ENCODE measurements around the gene EXD3. TPM values are rescaled to one million over a fixed set of nuclear protein-coding genes. Genes with fewer than 3 reads are reported as not detected.

EXD3 gene
- total RNA-seq, 3 donors from 2014 or later, result 7.7 to 28.7 (median 20.6) TPM

DNA sequence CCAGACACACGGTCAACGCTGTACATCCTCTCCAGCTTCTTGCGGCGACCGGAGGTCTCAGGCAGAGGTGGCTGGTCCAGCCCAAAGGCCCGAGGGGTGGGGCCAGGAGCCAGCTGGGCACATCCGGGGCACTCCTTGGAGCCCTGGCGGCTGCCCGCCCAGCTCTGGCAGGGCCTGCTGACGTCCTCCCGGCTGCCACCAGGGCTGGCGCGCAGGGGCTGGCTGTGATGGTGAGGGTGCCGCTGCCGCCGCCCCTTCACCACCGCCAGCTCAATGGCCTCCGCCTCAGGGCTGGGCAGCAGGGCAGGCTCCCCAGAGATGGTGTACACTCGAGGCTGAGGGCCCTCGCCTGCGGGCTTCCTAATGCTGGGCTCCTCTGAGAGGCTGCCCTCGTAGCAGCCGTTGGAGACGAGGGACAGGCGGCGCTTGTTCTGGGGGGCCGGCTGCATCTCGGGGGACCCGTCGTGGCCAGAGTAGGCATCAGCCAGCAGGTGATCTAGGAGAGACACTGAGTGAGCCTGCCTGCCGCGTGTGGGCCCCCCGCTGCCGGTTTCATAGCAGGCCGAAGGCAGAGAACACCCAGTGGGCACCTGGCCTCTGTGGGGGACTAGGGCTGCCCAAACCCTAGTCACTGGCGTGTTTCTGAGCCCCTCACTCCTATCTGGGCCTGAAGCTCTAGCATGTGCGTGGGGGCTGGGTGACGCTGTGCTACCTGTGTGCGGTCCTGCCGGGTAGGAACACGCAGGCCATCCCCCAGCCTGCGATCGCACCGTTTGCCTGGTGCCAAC, 34.6 kb upstream of the EXD3 start:
- TF ChIP-seq POLR2AphosphoS5 (IDR thresholded peaks at IDR 0.05) (no peak), POLR2A (IDR thresholded peaks at IDR 0.05) (no peak)
- TF ChIP-seq, protein P1, sequence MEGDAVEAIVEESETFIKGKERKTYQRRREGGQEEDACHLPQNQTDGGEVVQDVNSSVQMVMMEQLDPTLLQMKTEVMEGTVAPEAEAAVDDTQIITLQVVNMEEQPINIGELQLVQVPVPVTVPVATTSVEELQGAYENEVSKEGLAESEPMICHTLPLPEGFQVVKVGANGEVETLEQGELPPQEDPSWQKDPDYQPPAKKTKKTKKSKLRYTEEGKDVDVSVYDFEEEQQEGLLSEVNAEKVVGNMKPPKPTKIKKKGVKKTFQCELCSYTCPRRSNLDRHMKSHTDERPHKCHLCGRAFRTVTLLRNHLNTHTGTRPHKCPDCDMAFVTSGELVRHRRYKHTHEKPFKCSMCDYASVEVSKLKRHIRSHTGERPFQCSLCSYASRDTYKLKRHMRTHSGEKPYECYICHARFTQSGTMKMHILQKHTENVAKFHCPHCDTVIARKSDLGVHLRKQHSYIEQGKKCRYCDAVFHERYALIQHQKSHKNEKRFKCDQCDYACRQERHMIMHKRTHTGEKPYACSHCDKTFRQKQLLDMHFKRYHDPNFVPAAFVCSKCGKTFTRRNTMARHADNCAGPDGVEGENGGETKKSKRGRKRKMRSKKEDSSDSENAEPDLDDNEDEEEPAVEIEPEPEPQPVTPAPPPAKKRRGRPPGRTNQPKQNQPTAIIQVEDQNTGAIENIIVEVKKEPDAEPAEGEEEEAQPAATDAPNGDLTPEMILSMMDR (IDR thresholded peaks at IDR 0.05), result no peak
- Histone ChIP-seq H3K27me3 (no peaks in the 10 kb centered on the region), H3K9me3 (no peaks in the 10 kb centered on the region), H3K27ac (peak overlapping the region; percentile 5 to 79), H3K4me3 (peak overlapping the region in 2 of 3 donors; percentile 72 to 93), H3K4me1 (no peaks in the 10 kb centered on the region), H3K36me3 (no peaks in the 10 kb centered on the region)
- no peak for DNase-seq (ENCODE audit: low spot score in 2 of 2)
- intact Hi-C loops (cut with DNase I; ENCODE audit: low total_unique reads), result no loop called here

DNA sequence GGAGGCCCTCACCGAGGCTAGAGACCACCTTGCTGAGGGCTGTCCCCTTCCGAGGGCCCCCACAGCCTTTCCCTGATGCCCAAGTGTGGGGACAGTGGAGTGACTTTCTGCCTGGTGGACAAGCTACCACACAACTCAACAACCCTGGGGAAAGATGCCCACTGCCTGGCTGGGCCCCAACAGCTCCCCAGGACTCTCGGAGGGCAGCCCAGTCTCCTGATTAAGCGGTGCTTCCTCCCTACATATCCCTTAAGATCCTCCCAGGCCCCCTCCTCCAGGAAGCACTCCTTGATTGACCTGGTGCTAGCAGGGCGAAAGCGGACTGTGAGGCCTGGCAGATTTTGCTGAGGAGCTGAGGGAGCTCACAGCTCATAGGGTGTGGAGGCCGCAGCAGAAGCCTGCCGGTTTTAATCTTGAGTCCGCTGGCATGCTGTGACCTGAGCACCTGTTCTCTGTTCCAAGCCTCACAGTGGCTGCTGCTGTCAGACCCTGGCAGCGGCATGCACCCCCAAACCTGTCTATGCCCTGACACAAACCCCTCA, 34.0 kb upstream of the EXD3 start:
- DNase-seq (ENCODE audit: low spot score in 2 of 2), result no peak
- Histone ChIP-seq H3K4me1 (no peaks in the 10 kb centered on the region), H3K27me3 (no peaks in the 10 kb centered on the region), H3K27ac (no peak overlapping the region), H3K4me3 (no peak overlapping the region), H3K9me3 (no peaks in the 10 kb centered on the region), H3K36me3 (no peaks in the 10 kb centered on the region)
- intact Hi-C loops (cut with DNase I; ENCODE audit: low total_unique reads), result no loop called here
- no peak for TF ChIP-seq POLR2AphosphoS5 (IDR thresholded peaks at IDR 0.05)
- TF ChIP-seq, protein P1 (IDR thresholded peaks at IDR 0.05), result no peak
- TF ChIP-seq POLR2A (IDR thresholded peaks at IDR 0.05), result no peak

DNA sequence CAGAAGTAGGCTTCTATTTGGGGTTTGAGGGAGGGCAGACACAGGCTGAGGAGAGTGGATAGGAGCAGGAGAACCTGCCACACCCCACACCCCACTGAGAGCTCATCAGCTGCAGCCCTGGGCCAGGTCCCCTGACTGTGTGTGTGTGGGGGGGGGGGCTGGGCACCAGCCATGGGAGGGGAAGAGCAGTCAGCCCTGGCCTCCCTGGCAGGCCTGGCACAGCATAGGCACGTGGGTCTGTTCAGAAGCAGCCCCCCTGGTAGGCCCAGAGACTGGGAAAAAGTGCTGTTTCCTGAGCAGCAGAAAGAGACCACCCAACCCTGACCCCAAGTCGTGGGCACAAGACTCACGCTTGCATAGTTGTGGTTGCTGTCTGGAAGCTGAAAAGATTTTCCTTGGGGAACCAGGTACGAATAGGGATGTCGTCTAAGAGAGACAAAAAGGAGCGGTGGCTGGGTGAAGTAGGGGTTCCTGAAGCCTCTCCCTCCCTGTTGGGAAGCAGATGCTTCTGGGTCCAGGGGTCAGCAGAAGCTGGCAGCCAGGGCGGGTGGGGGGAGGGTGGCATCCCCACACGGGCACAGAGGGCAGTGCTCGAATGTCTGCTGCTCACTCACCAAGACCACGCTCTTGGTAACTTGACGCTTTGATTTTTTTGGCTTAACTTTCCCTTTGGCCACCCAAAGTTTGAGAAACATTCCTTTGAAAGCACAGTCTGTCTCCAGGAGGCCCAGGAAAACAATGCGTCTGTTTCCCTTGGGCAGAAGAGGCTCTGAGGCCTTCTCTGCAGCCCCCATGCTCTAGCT, 33.3 kb upstream of the EXD3 start:
- intact Hi-C loops (cut with DNase I; ENCODE audit: low total_unique reads), result no loop called here
- TF ChIP-seq POLR2A (IDR thresholded peaks at IDR 0.05) (no peak), POLR2AphosphoS5 (IDR thresholded peaks at IDR 0.05) (no peak)
- TF ChIP-seq, protein P1 (IDR thresholded peaks at IDR 0.05), result no peak
- Histone ChIP-seq H3K36me3 (no peaks in the 10 kb centered on the region), H3K27me3 (no peaks in the 10 kb centered on the region), H3K9me3 (no peaks in the 10 kb centered on the region), H3K4me3 (no peak overlapping the region), H3K4me1 (no peaks in the 10 kb centered on the region), H3K27ac (no peak overlapping the region)
- no peak for DNase-seq (ENCODE audit: low spot score in 2 of 2)

DNA sequence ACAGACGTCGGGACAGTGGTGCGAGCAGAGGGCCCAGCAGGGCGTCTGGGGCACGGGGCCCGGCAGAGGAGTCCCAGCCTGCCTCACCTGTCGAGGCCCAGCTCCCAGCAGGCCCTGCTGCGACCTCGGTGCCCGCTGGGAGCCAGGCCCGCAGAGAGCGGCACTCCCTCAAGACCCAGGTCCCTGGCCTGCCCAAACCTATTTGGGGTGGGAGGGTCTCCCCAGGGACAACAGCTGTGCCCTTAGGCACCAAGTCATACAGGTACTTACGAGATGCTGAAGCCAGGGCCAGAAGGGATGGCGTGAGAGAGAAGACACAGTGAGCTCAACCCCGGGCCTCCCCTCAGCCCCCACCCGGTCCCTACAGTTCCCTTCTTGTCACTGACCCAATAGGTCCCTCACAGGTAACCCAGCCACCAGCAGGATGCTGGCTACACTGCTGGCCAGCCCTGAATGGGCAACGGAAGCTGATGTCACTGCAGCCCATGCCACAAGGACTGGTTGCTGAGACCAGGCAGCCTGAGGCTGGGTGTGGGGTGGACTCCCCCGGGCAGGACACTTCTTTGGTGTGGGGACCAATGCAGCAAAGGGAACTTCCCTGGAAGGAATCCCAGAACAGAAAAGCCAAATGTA, 32.5 kb upstream of the EXD3 start:
- TF ChIP-seq POLR2A (IDR thresholded peaks at IDR 0.05) (no peak), POLR2AphosphoS5 (IDR thresholded peaks at IDR 0.05) (no peak)
- TF ChIP-seq, protein P1 (IDR thresholded peaks at IDR 0.05), result no peak
- H3K4me1 ChIP-seq, result no peaks in the 10 kb centered on the region
- no peak overlapping the region for H3K27ac ChIP-seq
- H3K9me3 ChIP-seq, result no peaks in the 10 kb centered on the region
- DNase-seq (ENCODE audit: low spot score in 2 of 2), result no peak
- intact Hi-C loops (cut with DNase I; ENCODE audit: low total_unique reads), result no loop called here
- H3K4me3 ChIP-seq, result no peak overlapping the region
- no peaks in the 10 kb centered on the region for H3K27me3 ChIP-seq
- no peaks in the 10 kb centered on the region for H3K36me3 ChIP-seq

Data from breast epithelium (tissue), 4 donors.